ENCODE data around the gene SPANXN4. TPM values are rescaled to one million over a fixed set of nuclear protein-coding genes. Genes with fewer than 3 reads are reported as not detected.

Gene SPANXN4
- total RNA-seq, 1 donor from 2014 or later = not detected

DNA sequence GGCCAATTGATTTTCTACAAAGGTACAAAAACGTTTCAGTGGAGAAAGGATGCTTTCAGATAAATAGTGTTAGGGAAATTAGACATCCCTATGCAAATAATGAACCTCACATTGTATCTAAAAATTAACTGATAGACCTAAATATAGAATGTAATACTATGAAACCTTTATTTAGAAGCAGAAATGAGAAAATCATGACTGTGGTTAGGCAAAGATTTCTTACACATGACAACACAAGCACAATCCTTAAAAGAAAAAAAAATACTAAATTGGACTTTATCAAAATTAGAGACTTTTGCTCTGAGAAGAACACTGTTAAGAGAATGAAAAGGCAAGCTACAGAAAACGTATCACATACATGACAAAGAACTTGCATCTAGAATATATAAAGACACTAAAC is 43.0 kb upstream of the SPANXN4 start:
- no peaks in the 10 kb centered on the region for H3F3A ChIP-seq (ENCODE audit: low read depth)
- Mint-ChIP-seq H3K27me3 (ENCODE audit: insufficient read depth, low read depth) (peaks cover 5% of the 10 kb centered on the region), H3K9me3 (peaks cover 2% of the 10 kb centered on the region), H3K4me1 (peaks cover 4% of the 10 kb centered on the region), H3K4me3 (no peak overlapping the region), H3K27ac (no peak overlapping the region), H3K36me3 (no peaks in the 10 kb centered on the region)
- no peak for TF ChIP-seq EZH2 (IDR thresholded peaks at IDR 0.05)
- H3K4me1 ChIP-seq = no peaks in the 10 kb centered on the region
- no peaks in the 10 kb centered on the region for H3K9me3 ChIP-seq (ENCODE audit: low read depth)
- no peaks in the 10 kb centered on the region for H3K36me3 ChIP-seq
- no peak overlapping the region for H3K4me2 ChIP-seq
- no peak for DNase-seq (ENCODE audit: low spot score)
- no peaks in the 10 kb centered on the region for H3K27me3 ChIP-seq
- no peak overlapping the region for H2AFZ ChIP-seq (replicated peaks)
- H3K79me2 ChIP-seq (ENCODE audit: low read depth) = no peaks in the 10 kb centered on the region
- no peak overlapping the region for H3K4me3 ChIP-seq
- no peak overlapping the region for H3K9ac ChIP-seq
- H3K27ac ChIP-seq = no peak overlapping the region
- H4K20me1 ChIP-seq (ENCODE audit: low read depth) = no peaks in the 10 kb centered on the region

GRCh38 chrX:142994988-142995387 is 30.7 kb upstream of the SPANXN4 start:
- H3K4me1 ChIP-seq = no peaks in the 10 kb centered on the region
- H3K9ac ChIP-seq = no peak overlapping the region
- H3K79me2 ChIP-seq (ENCODE audit: low read depth) = no peaks in the 10 kb centered on the region
- no peak for TF ChIP-seq EZH2phosphoT487 (IDR thresholded peaks at IDR 0.05)
- TF ChIP-seq CTCF (IDR thresholded peaks at IDR 0.05) = no peak
- no peak for TF ChIP-seq EZH2 (IDR thresholded peaks at IDR 0.05)
- Mint-ChIP-seq H3K4me3 (no peak overlapping the region), H3K27ac (no peak overlapping the region), H3K27me3 (ENCODE audit: insufficient read depth, low read depth) (peaks cover 3% of the 10 kb centered on the region), H3K4me1 (no peaks in the 10 kb centered on the region), H3K9me3 (no peaks in the 10 kb centered on the region), H3K36me3 (no peaks in the 10 kb centered on the region)
- H3K27me3 ChIP-seq = no peaks in the 10 kb centered on the region
- H2AFZ ChIP-seq (replicated peaks) = no peak overlapping the region
- H3K36me3 ChIP-seq = no peaks in the 10 kb centered on the region
- no peaks in the 10 kb centered on the region for H3F3A ChIP-seq (ENCODE audit: low read depth)
- DNase-seq (ENCODE audit: low spot score) = no peak
- H3K4me3 ChIP-seq = no peak overlapping the region
- H3K4me2 ChIP-seq = no peak overlapping the region
- H3K27ac ChIP-seq = no peak overlapping the region
- H4K20me1 ChIP-seq (ENCODE audit: low read depth) = no peaks in the 10 kb centered on the region
- H3K9me3 ChIP-seq (ENCODE audit: low read depth) = peaks cover 14% of the 10 kb centered on the region

- no peaks in the 10 kb centered on the region for H3K36me3 Mint-ChIP-seq
- no peaks in the 10 kb centered on the region for H3K27me3 ChIP-seq
- H3F3A ChIP-seq (ENCODE audit: low read depth) = no peaks in the 10 kb centered on the region
- H3K4me2 ChIP-seq = no peak overlapping the region
- TF ChIP-seq CTCF (IDR thresholded peaks at IDR 0.05) = no peak
- no peak for TF ChIP-seq EZH2phosphoT487 (IDR thresholded peaks at IDR 0.05)
- TF ChIP-seq EZH2 (IDR thresholded peaks at IDR 0.05) = no peak
- no peak overlapping the region for H3K27ac ChIP-seq
- H3K4me1 ChIP-seq = no peaks in the 10 kb centered on the region
- no peak overlapping the region for H3K4me3 Mint-ChIP-seq
- peaks cover under 1% of the 10 kb centered on the region for H3K27me3 Mint-ChIP-seq (ENCODE audit: insufficient read depth, low read depth)
- no peaks in the 10 kb centered on the region for H3K36me3 ChIP-seq
- no peaks in the 10 kb centered on the region for H3K4me1 Mint-ChIP-seq
- no peak overlapping the region for H3K4me3 ChIP-seq
- H3K9ac ChIP-seq = no peak overlapping the region
- DNase-seq (ENCODE audit: low spot score) = no peak
- H3K9me3 ChIP-seq (ENCODE audit: low read depth) = peaks cover 8% of the 10 kb centered on the region
- no peak overlapping the region for H2AFZ ChIP-seq (replicated peaks)
- H3K9me3 Mint-ChIP-seq = no peaks in the 10 kb centered on the region
- H4K20me1 ChIP-seq (ENCODE audit: low read depth) = no peaks in the 10 kb centered on the region
- no peaks in the 10 kb centered on the region for H3K79me2 ChIP-seq (ENCODE audit: low read depth)
- H3K27ac Mint-ChIP-seq = no peak overlapping the region
These were observed 27.1 kb upstream of the SPANXN4 start for GRCh38 chrX:142998447-142999198.

- H3K4me1 Mint-ChIP-seq = no peaks in the 10 kb centered on the region
- TF ChIP-seq CTCF (IDR thresholded peaks at IDR 0.05) (no peak), EZH2 (IDR thresholded peaks at IDR 0.05) (no peak), EZH2phosphoT487 (IDR thresholded peaks at IDR 0.05) (no peak)
- no peaks in the 10 kb centered on the region for H3K27me3 Mint-ChIP-seq (ENCODE audit: insufficient read depth, low read depth)
- Histone ChIP-seq H4K20me1 (ENCODE audit: low read depth) (no peaks in the 10 kb centered on the region), H3F3A (ENCODE audit: low read depth) (no peaks in the 10 kb centered on the region), H3K36me3 (no peaks in the 10 kb centered on the region), H3K4me1 (no peaks in the 10 kb centered on the region), H3K27ac (no peak overlapping the region), H2AFZ (replicated peaks) (no peak overlapping the region), H3K9ac (no peak overlapping the region), H3K27me3 (no peaks in the 10 kb centered on the region), H3K9me3 (ENCODE audit: low read depth) (peaks cover 8% of the 10 kb centered on the region), H3K4me3 (no peak overlapping the region), H3K4me2 (no peak overlapping the region), H3K79me2 (ENCODE audit: low read depth) (no peaks in the 10 kb centered on the region)
- no peaks in the 10 kb centered on the region for H3K36me3 Mint-ChIP-seq
- DNase-seq (ENCODE audit: low spot score) = no peak
- no peak overlapping the region for H3K27ac Mint-ChIP-seq
- no peaks in the 10 kb centered on the region for H3K9me3 Mint-ChIP-seq
- H3K4me3 Mint-ChIP-seq = no peak overlapping the region
These were observed 26.5 kb upstream of the SPANXN4 start for GRCh38 chrX:142999199-142999701.

Measured in neural progenitor cell (in vitro differentiated cells).